ENCODE data around the gene NAXD.

The NAXD gene

DNA sequence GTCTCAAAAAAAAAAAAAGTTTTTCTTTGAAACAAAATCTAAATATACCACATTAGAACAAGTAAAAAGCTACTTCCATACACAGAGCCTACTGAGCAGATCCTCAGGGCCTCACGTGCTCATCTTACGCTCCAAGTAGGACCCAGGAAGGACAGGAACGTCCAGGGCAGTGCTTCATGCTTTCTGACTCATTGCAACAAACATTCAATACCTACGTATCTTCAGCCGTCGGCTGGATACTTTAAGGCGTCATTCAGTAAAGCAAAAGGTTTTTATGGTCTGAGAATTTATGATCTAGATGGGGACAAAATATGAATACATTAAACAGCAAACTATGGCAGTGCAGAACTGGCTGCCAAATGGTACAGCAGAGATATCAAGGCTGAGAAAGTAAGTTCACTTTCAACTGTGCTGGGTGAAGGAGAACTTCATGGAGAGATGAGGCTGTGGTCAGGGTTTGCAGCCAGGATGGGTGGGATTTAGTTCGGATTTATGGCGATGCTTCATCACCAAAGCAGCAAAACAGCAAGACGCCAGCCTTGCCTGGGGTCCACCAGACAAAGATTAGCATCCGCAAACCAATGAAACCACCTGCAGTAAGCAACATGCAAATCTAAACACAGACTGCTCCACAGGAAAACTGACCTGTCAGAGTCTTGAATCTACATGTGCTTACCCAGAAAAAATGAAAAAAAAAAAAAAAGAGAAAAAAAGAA lies 70.1 kb downstream of the NAXD start:
- no peak overlapping the region for H3K4me3 ChIP-seq (ENCODE audit: low read length)
- no peak for TF ChIP-seq ZNF274 (IDR thresholded peaks at IDR 0.05; ENCODE audit: low read depth, low read length)

DNA sequence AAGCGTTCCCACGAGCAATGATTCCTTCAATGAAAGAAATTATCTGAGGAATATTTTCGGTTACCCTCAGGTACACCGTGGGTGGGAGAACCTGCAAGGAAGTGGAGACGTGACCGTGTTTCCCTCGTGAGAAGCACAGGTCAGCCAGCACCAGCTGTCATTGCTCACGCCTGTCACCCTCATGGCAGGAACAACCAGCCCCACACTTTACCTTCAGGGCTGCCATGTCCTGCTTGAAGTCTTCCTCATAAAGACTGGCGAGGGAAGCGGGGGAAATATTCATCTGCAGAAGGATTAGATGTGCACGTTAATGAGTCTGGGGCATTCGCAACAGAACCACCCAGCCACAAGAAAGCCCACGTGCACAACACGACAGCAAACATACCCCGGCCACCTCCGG lies 72.4 kb downstream of the NAXD start:
- no peak overlapping the region for H3K4me3 ChIP-seq (ENCODE audit: low read length)
- TF ChIP-seq ZNF274 (IDR thresholded peaks at IDR 0.05; ENCODE audit: low read depth, low read length): no peak

DNA sequence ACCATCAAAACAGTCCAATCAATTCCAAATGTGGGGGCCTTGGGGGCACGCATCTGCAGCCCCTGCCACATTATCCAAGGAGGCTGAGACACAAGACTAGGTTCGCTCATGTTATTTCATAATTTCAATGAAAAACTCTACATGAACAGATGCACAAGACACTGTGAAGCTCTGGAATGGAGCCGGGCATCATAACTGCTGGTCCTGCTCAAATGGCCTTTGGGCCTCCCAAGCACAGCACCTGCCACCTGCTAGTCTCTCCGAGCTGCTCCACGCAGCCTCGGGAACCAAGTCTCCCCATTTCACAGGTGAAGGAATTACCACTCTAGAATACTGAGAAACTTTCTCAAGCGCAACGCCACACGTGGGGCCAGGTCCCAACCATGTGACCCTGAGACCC lies 73.7 kb downstream of the NAXD start:
- no peak for TF ChIP-seq ZNF274 (IDR thresholded peaks at IDR 0.05; ENCODE audit: low read depth, low read length)
- no peak overlapping the region for H3K4me3 ChIP-seq (ENCODE audit: low read length)

Measured in GM08714 (cell line).